ENCODE measurements around the gene ERICH2.

Gene ERICH2

DNA sequence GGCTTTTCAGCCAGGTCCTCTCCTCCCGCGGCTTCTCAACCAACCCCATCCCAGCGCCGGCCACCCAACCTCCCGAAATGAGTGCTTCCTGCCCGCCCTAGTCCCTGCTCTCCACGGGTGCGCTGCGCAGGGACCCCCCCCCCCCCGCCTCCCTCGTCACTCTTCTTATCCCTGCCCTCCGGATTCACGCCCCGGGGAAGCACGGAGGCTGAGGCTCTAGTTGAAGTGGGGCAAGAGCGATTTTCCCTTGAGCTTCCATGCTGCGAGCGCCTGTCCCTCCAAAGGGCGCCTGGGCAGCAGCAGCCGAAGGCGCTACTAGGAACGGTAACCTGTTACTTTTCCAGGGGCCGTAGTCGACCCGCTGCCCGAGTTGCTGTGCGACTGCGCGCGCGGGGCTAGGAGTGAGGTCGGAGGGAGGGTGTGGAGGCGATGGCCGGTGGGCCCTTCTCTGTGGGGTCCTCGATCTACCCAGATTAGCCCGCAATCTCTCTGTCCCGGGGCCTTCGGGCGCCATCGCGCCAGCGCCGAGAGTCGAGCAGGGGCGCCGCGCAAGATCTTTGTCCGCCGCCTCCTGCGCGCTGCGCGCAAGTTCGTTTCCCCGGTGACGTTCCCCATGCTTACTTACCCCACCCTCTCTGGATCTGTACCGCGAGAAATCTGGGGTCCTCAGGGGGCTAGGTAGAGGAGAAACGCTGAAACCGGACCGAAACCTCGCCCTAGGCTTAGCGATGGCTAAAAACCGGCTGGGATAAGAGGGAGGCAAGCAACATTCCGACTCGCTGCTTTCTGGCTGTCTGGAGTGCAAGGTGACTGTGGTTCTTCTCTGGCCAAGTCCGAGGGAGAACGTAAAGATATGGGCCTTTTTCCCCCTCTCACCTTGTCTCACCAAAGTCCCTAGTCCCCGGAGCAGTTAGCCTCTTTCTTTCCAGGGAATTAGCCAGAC is 47.2 kb downstream of the ERICH2 start:
- DNase-seq = peak; percentile 53

DNA sequence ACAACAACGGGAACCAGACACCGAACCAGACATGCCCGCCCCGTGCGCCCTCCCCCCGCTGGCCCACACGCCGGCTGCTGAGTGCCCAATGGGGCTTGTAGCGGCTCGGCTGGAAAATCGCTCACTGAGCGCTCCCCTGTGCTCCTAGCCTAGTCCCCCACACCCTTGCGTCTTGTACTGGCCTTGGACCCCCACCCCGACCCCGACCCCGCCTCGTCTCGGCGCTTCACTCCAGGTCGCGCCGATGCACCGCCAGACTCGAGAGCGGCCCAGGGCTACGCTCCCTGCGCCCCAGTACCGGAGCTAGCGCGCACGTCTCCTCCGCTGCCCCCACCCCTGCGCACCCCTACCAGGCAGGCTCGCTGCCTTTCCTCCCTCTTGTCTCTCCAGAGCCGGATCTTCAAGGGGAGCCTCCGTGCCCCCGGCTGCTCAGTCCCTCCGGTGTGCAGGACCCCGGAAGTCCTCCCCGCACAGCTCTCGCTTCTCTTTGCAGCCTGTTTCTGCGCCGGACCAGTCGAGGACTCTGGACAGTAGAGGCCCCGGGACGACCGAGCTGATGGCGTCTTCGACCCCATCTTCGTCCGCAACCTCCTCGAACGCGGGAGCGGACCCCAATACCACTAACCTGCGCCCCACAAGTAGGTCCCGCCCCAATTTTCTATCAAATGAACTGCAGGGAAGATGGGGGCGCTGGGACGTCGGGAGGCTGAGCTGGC is 48.0 kb downstream of the ERICH2 start:
- DNase-seq = peak; percentile 39

DNA sequence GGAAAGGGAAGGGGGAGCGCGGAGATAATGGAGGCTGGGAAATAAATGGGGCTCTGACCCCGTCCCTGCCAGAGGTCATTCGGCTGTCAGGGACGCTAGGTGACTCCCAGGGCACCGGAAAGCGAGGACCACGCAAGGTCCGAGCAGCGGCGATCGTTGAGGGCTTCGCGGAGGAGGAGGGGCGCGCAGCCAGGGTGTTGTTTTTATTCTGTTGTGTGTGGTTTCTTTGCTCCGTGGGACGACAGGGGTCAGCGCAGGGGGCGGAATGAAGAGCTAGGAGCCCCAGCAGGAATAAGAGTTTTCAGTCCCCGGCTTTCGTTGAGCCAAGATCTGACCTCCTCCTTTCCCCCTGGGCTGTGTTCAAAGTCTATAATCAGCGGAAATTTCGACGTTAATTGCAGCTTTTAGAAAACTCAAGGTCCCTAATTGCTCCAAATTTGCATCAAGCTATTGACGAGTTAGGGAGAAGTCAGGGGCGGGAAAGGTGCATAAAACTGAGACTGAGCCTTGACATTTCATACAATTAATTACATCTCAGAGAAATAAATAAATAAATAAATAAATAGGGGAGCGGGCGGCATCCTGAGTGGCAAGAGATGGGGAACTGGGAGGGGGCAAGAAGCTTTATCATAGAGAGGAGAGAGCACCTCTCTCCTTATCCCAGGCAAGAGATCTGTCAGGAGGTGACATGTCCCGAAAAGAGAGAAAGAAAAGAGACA is 48.7 kb downstream of the ERICH2 start:
- no peak for DNase-seq

DNA sequence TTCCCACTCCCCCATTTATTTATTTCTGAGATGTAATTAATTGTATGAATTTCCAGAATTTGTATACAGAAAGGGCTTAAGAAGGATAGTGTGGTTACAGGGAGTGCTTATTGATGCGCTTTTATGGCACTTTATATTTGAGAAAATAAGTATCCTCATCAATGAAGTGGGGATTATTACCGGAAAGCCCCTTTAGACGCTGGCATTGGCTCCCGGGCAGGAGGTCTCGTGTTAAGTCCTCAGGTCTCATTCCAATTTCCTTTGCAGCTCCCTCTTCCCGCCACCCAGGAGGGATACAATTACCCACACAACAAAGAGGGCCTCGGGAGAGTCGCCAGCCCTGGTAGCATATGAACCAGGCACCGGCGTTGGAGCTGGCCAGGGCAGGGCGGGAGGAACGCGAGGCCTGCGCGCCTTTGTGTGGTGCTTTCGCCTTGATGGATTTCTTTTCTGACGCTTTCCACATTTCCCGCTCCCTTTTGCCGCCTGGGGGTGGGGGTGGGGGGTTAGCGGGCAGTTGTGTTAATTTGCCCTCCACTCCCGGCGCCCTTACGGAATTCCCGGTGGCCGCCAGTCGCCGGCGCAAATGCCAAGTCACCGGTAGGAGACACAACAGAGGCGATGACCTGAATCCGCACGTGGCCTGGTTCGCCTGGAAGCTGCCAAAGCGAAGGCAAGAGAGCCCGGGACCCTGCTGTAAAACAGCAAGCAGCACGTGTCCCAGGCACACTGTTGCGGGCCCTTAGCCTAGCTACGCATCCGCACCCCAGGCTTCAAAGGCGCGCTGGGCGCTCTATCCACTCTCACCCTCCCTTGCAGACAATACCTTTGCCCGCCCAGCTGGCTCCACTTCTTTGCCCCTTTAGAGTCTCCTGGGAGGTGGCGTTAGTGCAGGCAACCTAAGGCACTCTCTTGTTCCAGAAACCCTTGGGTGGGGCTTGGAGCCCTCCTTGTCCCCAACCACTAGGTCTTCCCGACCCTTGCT is 49.8 kb downstream of the ERICH2 start:
- DNase-seq = peak; percentile 21

DNA sequence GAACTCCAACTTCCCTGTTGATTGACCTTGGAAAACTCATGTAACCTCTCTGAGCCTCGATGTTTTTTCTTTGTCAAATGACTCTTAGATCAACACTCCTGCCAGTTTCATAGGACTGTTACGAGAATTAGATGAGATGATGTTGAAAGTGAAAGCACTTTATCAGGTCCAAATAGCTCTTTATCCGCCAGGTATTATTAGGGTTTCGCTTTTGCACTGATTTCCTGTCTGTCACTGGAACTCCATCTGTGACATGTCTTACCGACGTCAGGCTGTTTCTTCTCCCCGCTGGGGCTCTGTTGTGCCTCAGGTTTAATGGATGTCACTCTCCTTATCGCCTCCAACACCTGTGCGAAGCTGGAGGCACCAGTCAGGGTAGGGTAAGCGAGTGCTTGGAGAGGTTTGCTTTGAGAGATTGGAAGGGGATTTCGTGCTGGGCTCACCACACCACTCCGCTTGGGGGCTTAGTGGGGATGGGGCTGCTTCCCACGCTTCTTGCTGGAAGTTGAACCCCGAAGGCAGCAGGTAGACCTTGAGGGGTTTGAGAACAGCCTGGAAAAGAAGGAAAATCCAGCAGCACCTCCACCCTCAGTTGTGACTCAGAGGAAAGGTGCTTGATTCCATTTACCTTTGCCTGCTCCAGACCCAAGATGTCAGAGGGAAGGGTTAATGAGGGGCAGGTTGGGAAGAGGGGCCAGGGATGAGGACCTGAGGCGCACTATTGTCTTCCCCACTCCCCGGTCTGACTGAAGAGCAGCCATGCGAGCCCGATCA is 50.8 kb downstream of the ERICH2 start:
- DNase-seq = peak; percentile 65

DNA sequence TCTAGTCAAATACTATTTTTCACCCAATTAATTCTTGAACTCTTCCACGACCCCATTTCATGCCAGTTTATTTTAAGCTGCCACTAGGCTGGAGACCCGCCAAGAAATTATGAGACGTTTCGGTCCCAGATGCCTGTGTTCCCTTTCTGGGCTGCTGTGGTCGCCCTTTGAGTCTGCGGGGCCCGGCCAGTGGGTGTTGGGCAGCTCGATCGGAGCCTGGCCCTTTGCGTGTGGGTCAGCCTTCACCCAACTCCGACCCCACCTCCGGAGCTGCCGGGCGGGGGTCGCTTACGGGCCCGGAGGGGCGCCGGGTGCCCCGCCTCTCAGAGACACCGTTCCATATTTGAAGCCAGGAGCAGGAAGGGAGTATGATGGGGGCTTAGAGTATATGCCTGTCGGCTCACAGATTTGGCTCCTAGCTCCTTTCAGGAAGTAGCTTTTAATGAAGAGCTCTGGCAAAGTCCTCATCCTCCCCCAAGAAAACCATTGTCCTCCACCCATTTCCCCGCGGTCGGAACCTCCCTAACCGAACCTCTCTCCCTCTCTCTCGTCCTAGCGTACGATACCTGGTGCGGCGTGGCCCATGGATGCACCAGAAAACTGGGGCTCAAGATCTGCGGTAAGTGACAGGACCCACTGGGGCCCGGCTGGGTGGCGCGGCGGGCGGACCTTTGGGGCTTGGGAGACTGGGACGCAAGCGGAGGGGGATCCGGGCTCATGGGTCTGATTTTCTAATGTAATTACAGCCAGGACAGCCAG is 51.5 kb downstream of the ERICH2 start:
- DNase-seq = peak; percentile 66

DNA sequence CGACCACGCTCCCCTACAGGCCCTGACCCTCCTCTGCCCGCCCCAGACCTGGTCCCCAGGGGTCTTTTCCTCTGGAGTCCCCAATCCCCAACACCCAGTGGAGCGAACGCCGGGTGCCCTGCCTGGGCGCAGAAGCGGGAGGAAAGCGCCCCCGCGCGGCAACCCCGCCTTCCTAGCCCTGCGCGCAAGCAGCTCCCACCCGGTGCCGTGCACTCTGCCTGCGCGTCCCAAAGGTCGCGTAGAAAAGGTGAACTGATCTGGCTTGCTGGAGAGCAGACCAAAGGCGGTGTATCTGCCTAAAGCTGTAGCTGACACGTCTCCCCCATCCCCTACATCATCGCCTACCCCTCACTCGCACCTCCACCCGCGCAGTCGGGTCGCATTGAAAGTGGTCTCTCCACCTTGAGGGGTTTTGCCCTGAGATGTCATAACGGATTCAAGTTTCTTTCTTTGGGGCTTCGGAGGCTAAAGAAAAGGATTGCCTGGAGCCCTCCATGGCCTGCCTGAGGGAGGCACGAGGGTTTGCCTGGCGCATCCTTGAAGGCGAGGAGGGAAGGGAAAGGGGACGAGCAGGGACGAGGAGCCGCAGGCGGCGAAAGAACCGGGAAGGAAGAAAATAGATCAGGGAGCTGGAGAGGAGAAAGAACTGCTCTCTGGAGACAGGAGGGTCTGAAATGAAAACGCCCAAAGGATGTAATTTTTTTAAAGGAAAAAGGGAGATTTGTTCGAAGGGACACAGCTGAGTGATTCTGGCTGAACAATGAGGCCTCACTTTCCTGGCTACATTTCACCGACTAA is 52.3 kb downstream of the ERICH2 start:
- peak; percentile 64 for DNase-seq

DNA sequence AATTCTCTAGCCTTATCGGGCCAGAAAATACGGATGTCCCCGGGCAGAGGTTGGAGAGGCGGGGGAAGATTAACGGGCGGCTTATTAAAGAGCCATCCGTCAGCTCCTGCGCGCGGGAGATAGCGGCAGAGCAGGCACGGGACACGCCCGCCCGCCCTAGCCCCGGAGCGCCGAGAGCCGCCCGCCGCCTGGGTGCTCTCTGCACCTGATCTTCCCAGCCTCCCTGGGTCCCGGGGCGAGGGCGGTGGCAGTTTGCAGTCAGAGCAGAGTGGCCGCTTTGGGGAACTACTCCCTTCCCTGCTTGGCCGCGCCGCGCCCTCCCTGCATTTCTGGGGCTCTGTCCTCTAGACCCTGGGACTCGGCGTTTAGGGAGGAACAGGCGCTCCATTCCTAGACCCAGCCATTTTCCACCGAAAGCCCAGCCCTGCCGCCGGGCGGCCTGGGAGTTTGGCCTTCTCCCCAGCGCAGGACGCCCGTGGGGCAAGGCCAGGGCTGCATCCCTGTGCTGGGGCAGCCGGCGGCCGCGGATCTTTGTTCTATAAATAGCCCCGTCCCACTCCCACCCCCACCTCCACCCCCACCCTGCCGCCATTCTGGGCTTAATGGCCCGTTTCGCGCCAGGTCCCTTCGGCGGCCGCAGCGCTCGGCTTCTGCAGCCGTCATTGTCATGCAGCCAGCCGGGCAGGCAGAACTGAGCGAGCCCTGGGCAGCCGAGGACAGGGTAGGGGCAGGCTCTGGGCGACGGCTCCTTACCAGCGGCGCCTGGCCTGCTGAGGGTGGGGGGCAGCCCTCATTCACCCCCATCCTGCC is 53.1 kb downstream of the ERICH2 start:
- peak; percentile 98 for DNase-seq

DNA sequence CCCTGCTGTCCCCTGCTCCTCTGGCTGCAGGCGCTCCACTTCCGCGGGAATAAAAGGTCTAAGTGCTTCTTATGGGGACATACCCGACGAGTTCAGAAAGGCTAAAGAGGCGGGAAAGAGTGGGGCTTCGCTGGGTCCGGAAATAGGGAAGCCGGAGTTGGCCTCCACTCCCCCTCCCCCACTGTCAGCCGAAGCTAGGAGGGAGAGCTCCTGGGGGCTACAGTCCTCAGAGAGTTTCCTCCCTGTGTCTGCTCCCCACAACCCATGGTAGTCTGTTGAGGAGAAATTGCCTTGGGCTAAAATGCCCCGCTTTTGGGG is 53.7 kb downstream of the ERICH2 start:
- no peak for DNase-seq

DNA sequence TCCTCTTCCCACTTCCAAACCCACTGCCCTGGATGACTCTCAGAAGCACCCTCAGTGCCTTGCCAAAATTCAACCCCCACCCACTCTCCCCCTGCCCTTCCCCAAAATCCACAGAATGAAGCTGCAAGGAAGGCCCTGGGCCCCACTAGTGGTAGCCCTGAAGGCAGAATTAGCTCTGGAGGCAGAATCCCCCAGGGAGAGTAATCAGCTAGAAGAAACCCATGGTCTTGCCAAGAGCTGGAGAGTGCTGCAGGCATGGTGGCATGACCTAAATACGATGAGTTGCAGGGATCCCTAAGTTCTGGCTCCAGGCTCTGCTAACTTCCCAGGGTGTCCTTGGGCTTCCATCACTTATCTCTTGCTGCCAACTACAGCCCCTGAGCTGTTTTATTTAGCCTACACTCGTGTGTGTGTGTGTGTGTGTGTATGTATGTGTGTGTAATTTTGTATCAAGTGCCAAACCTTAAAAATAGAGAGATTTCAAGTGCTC is 54.4 kb downstream of the ERICH2 start:
- no peak for DNase-seq

DNA sequence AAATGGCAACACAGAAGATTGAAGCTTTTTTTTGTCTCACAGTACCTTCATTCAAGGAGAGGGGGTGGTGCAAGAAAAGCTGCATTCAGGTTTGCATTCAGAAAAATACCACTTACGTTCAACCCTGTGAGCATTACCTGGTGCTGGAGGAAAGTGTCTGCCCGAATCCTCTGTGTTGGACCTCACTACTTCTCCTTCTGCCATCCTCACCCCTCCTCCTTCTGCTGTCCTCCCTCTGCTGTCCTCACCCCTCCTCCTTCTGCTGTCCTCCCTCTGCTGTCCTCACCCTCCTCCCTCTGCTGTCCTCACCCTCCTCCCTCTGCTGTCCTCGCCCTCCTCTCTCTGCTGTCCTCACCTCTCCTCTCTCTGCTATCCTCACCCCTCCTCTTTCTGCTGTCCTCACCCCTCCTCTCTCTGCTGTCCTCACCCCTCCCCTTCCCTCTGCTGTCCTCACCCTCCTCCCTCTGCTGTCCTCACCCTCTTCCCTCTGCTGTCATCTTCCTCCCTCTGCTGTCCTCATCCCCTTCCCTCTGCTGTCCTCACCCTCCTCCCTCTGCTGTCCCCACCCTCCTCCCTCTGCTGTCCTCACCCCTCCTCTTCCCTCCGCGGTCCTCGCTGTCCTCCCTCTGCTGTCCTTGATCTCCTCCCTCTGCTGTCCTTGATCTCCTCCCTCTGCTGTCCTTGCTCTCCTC is 57.8 kb downstream of the ERICH2 start:
- DNase-seq = no peak

DNA sequence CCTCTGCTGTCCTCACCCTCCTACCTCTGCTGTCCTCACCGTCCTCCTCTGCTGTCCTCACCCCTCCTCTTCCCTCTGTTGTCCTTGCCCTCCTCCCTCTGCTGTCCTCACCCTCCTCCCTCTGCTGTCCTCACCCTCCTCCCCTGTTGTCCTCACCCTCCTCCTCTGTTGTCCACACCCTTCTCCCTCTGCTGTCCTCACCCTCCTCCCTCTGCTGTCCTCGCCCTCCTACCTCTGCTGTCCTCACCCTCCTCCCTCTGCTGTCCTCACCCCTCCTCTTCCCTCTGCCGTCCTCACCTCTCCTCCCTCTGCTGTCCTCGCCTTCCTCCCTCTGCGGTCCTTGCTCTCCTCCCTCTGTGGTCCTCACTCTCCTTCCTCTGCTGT is 58.3 kb downstream of the ERICH2 start:
- no peak for DNase-seq

DNA sequence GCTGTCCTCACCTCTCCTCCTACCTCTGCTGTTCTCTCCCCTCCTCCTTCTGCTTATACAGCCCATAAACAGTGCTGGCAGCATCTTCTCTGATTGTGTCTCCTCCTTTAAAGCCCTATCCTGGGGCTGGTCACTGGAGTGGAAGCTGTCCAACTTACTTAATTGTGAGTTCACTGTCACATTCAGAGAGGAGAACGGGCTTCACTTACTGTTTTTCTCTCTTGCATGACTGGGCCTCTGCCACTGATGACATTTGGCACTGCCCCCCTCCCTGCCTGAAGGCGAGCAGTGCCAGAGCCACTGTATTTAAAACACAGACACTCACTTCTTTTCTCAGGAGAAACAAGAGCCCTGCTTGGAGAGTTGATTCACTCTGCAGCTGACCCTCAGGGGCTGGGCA is 58.9 kb downstream of the ERICH2 start:
- no peak for DNase-seq

DNA sequence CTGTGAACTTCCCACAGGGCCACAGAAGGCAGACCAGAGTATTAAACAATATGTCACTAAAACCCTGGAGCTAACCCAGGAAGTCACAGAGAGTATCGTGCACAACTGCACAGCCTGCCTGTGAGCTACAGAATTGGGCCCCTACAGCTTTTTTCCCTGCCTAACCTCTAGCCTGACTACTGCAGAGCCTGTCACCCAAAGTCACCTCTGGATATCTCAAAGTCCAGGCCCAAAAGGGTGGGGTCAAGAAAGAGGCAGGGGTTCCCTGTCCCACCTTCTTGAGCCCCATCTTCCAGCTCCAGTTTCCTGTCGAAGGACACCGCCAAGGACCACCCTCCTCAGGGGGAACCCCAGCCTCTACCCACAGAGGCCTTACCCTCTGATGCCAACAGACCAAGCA is 60.0 kb downstream of the ERICH2 start:
- DNase-seq = peak; percentile 38

DNA sequence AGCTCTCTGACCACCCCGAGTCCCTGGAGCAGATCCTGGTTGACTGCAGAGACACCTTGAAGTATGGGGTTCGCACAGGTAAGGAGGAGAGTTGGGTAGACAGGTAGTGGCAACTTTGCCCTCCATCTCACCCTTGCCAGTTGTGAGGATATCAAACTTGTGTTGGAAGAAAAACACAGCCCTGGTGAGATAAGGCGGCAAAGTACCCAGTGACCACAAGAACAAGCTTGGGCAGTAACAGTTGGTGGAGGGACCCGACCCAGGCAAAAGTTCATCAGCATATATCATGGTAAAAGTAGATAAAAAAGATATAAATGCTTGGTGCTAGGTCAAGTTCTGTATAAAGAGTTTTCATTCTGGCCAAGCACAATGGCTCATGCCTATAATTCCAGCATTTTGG is 60.9 kb downstream of the ERICH2 start:
- DNase-seq = peak; percentile 61

DNA sequence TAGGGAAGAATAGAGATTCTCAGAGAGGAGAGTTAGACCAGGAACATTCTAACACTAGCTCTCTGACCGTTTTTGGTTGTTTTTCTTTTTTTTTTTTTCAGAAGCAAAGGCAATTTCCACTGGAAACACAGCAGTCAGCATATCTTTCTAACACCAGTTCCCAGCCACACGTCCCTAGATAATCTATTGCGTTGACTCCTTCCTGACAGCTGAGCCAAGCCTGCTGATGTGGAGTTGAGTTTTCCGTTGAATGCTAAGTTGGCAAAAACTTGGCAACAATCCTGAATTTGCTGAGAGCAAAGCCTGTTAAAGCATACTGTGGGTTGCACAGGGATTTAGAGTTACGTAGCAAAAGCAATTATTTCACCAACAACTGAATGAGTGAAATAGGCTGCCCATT is 65.8 kb downstream of the ERICH2 start:
- peak; percentile 35 for DNase-seq

DNA sequence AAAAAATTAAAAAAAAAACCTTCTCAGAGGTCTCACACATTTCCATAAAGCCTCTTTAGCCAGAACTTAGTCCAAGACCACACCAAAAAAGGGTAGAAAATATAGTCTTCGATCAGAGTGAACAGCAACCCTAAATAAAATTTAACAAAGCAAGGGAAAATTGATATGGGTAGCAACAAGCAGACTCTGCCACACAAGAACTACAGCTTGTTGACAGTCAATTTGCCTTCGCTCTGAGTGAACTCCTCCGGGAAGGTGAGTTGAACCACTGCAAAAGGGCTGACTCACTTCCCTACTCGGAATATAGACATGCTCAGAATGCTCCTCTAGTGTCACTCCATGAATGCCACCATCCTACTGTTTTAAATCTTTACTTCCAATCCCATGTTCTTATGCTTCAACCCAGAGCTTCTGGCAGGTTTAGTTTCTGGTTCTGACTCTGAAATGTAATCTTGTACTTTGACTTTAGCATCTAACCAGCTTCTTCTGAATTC is 70.6 kb downstream of the ERICH2 start:
- DNase-seq = no peak

DNA sequence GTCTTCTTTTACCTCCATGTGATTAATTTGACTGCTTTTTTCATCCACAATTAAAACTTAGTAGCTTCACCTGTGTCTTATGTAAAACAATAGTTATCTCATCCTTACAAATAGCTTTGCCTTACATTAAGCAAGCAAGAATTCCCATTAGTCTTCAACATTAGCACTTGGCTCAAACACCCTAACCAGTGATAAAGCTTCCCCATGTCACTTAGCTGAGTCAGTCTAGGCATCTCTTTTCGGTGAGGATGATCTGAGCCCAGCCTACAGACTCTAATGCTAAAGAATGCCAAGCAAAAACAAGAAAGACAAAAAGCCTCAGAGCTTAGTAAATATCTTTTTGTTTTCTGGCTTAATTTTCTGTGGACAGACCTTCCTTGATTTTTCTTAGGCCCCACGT is 72.6 kb downstream of the ERICH2 start:
- DNase-seq = no peak

Measured in hematopoietic multipotent progenitor cell treated with erythropoietin and hydrocortisone succinate and interleukin-3 and kit ligand, for 4 days (in vitro differentiated cells).